PC-3 (cell line): Measurements from ENCODE around the gene TSPAN9.

Experiments
- CTCF ChIP-seq: fragments of 300-600 bp; sonication (generic); conservative IDR thresholded peaks from 2 replicates; pipeline ENCODE4 v1.5.1; 2017; ENCODE audit warnings: antibody characterized with exemption, low read depth, mild to moderate bottlenecking, low read length
- EZH2phosphoT487 ChIP-seq: fragments of 300-600 bp; sonication (generic); IDR thresholded peaks from 2 replicates; pipeline ENCODE4 v1.6.1; 2018; ENCODE audit warnings: mild to moderate bottlenecking, antibody characterized with exemption, low read length, borderline replicate concordance

DNA sequence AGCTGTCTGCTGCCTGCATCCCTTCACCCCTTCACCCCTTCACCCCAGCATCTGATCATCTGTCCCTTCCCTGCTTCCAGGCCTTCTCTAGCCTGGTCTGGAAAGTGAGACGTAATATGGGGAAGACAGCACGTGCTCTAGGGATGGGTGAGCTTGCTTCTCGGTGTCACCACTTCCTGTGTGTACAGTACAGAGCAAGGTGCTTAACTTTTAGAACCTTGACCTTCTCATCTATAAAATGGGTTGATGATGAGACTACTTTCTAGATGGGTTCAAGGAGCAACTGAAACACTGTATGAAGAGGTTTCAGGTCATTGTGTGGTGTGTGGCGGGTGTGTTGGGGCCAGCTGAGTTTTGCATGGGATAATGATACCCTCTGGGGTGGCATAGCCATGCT, 140.5 kb downstream of the TSPAN9 start:
- TF ChIP-seq CTCF (no peak), EZH2phosphoT487 (no peak)
